HG03108 (cell line): ENCODE measurements around the gene RERE.

ENCODE experiments used
- ATAC-seq: cut with Tn5 transposase; IDR thresholded peaks from one replicate; pipeline ENCODE4 v1.9.1; 2021; ENCODE audit warnings: moderate library complexity; ENCODE audit not compliant: unreplicated experiment

The RERE gene

DNA sequence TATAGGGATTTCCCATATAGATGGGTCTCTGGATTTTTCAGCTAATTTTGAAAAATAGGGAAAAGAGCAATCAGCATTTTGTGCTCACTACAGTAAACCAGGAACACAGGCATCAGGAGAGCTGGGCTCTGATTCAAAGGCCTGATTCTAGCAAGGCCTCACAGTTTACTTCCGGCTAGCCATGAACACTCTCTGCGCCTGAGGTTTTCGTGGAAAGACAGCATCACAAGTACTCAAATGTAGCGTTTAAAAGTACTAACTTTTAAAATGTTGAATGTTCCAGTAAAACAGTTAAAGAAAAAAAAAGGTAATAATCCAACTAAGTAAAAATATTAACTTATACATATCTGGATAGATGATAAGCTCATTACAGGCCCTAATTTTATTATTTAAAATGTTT, 379.0 kb downstream of the RERE start:
- ATAC-seq = no peak

DNA sequence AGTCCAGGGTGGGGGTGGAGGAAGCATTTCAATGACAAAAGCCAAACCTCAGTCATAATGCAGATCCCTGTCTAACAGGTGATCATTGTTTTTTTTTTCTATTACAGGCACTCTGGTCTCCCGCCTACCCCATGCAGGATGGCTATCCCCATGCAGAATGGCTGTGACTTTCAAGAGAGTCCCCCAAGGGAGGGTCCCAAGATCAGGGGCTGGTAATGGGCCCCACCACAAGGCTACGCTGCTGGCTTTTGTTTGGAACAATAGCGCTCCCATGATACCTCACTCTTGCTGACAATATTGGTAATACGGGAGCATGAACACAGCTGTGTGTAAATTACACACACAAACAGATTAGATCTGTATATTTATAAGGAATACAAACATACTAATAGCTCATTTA, 380.1 kb downstream of the RERE start:
- ATAC-seq = no peak

DNA sequence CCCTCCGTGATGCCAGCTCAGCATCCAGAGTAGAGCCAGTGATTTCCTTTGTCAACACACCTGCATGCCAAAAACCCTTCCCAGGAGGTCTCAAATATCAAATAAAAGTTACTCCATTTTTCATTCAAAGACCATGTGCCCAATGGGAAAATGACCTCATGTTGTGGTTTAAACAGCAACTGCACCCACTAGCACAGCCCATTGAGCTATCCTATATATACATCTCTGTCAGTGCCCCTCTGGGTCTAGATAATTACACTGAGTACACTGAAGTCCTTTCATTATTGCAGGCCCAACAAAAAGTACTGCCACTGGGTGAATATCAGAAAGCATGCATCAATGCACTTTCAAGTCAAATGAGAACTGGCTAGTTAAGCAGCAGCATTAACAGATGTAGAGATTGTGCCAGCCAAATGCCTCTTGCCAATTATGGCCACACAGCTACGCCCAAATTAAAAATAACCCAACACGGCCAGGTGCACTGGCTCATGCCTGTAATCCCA, 381.8 kb downstream of the RERE start:
- ATAC-seq = no peak

- ATAC-seq = no peak
Observed at GRCh38 chr1:8434101-8434500, 383.3 kb downstream of the RERE start.

GRCh38 chr1:8431784-8432183, 385.7 kb downstream of the RERE start:
- ATAC-seq = no peak

DNA sequence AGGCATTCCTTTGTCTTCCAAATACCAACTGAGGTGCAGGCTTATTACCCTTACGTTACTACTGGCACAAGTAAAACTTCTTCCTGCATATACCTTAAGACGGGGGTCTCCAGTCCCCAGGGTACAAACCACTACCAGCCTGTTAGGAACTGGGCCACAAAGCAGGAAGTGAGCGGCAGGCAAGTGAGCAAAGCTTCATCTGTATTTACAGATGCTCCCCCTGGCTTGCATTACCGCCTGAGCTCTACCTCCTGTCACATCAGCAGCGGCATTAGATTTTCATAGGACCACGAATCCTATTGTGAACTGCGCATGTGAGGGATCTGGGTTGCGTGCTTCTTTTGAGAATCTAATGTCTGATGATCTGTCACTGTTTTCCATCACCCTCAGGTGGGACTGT, 386.4 kb downstream of the RERE start:
- ATAC-seq = no peak

GRCh38 chr1:8430476-8430875, 387.0 kb downstream of the RERE start:
- no peak for ATAC-seq

- no peak for ATAC-seq
Observed at GRCh38 chr1:8429549-8430110, 387.8 kb downstream of the RERE start.

DNA sequence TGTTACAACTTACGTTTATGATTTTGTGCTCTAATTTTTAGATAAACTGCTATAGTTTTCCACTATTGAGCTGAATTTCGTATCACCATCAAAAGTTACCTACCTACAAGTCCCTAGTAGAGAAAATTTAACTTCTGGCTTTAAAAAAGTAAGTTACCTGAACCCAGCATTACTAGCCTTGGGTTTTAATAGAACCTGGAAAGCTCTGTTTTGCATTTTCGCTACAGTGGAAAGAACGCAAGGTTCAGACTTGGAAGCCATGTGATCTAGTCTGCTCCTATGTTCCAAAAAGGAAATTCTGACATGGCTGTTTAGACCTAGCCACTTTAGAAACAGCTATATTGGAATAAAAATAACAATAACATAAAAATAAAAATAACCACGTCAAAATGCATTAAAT, 389.0 kb downstream of the RERE start:
- ATAC-seq = no peak

GRCh38 chr1:8427986-8428385, 389.5 kb downstream of the RERE start:
- no peak for ATAC-seq

GRCh38 chr1:8427493-8427892, 389.9 kb downstream of the RERE start:
- peak; percentile 48 for ATAC-seq

DNA sequence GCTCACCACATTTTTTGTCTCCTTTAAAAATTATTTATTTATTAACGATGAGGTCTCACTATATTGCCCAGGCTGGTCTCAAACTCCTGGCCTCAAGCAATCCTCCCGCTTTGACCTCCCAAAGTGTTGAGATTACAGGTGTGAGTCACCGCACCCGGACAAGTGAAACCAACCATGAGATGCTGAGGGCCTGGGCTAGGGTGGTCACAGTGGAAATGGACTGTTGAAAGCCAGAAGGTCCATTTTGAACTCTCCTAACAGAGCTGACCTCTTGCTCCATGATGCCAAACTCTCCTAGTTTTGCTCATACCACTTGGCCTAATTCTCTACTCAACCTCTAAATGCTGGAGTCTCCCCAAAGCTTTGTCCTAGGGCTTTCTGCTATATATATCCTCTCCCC, 390.4 kb downstream of the RERE start:
- ATAC-seq = peak; percentile 2

DNA sequence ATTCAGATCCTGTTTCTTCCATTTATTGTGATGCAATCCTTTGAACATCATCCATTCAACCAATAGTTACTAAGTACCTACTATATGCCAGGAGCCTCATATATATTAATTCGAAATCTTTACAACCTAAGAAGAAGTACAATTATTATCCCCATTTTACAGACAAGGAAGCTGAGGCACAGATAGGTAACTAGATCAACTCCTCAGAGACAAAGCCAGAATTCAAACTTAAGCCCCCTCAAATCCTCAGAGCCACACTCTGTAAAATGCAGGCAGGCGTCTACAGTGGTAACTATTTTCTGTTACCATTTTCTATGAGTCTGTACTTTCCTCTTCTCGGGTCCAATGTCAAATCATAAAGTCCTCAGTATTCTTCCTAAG, 391.7 kb downstream of the RERE start:
- no peak for ATAC-seq

DNA sequence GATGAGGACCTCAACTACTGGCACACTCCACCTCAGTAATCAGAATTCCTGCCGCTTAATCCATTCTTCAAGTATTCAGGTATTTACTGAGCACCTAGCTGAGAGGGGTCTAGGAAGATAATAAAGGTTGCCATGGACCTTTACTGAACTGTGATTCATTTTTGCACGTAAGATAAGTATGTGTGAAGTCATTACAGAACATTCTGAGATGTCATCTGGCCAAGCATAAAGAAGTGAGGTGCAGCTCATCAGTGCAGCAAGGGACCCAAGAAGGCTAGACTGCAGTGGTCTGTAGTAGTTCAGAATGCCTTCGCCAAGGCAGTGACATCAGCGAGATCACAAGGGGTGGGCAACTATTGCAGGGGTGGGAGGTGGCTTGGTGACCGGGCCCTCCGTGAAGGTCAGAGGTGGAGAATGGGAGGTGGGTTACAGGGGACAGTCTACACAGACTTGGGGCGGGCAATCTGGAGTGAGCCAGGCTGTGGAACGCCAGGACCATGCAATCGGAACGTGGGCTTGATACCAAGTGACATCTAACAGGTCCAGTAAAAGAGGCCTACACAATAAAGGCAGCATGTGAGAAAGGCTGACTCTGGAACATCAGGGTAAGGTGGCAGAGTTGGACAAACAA, 392.2 kb downstream of the RERE start:
- no peak for ATAC-seq

- no peak for ATAC-seq
Observed at GRCh38 chr1:8424539-8425116, 392.8 kb downstream of the RERE start.

- ATAC-seq = no peak
Observed at GRCh38 chr1:8423692-8424538, 393.5 kb downstream of the RERE start.

- ATAC-seq = no peak
Observed at GRCh38 chr1:8423269-8423691, 394.2 kb downstream of the RERE start.

- ATAC-seq = no peak
Observed at GRCh38 chr1:8422510-8423268, 394.8 kb downstream of the RERE start.

DNA sequence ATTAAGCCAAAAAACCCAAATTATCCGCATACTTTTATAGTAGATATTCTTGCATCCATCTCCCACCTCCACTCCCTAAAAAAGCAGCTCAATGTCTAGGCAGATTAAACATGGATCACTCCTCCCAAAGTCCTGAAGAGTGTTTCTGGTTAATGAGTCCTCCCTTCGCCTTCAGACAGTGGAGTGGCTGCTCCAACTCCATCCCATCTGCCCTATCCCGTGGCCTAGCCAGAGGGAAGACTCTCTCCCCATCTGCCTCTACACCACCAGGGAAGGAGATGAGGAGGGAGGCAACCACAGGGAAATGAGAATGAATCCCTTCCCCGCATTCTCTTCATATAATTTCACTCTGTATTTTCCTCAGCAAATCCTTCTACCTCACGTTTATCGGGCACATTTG, 395.7 kb downstream of the RERE start:
- ATAC-seq = no peak

- ATAC-seq = no peak
Observed at GRCh38 chr1:8420318-8420717, 397.1 kb downstream of the RERE start.

DNA sequence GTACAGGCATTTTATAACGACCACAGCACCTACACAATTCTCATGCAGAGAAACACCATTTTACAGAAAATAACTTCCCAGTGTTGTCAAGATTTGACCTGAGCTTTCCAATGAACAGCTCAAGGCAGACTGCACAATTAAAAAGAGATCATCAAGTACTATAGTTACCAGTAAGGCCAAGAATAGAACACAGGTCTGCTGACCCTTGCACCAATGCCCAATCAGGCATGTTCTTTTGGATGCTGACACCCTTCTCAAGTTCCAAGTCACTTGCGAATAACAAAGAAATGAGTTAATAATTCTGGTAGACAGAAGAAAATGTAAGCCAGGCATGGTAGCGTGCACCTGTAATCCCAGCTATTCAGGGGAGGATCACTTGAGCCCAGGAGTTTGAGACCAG, 397.6 kb downstream of the RERE start:
- no peak for ATAC-seq
